GM15510 (cell line): ENCODE data around the gene PTX4.

Experiments used
- POLR2A ChIP-seq: IDR thresholded peaks from 3 replicates; pipeline ENCODE4 v1.6.1; 2011; ENCODE audit warnings: borderline replicate concordance; ENCODE audit not compliant: insufficient read length; ENCODE audit errors: extremely low read depth

PTX4 gene

GRCh38 chr16:1509307-1510221 lies 20.8 kb upstream of the PTX4 start:
- no peak for TF ChIP-seq POLR2A

GRCh38 chr16:1508494-1509187 lies 19.9 kb upstream of the PTX4 start:
- no peak for TF ChIP-seq POLR2A

DNA sequence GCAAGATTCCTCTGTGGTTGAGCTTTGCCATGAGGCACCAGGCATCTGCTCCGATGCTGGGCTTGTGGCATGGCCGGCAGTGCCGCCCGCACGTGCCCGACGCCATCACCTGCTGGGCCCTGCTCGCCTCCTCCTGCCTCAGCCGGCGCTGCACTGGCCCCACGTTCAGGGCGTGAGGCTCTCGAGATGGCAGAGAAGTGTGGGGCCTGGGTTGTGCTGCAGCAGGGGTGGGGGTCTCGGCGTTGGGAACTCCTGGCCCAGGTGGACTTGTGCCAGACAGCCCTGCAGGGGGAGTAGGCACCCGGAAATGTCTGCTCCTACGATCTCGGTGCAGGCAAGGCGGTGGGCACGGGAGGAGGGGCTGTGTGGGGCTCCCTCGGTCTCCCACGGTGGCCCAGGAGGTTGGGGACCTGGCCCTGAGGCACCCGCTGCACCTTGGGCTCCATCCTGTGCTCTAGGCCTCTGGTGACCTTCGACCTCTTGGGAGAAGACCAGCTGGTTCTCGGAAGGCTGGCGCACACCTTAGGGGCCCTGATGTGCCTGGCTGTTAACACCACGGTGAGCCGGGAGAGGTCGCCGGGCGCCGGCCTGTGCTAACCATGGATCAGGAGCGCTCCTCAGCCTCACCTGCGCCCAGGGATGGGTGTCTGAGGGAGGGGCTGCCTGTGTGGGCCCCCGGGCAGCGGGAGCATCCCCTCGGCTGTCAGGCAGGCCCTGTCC lies 17.9 kb upstream of the PTX4 start:
- no peak for TF ChIP-seq POLR2A

- TF ChIP-seq POLR2A, result no peak
Observed at GRCh38 chr16:1505912-1506311, 17.2 kb upstream of the PTX4 start.

GRCh38 chr16:1505073-1505844 lies 16.5 kb upstream of the PTX4 start:
- no peak for TF ChIP-seq POLR2A

GRCh38 chr16:1503110-1503955 lies 14.6 kb upstream of the PTX4 start:
- TF ChIP-seq POLR2A, result no peak

- no peak for TF ChIP-seq POLR2A
Observed at GRCh38 chr16:1502092-1503004, 13.6 kb upstream of the PTX4 start.

DNA sequence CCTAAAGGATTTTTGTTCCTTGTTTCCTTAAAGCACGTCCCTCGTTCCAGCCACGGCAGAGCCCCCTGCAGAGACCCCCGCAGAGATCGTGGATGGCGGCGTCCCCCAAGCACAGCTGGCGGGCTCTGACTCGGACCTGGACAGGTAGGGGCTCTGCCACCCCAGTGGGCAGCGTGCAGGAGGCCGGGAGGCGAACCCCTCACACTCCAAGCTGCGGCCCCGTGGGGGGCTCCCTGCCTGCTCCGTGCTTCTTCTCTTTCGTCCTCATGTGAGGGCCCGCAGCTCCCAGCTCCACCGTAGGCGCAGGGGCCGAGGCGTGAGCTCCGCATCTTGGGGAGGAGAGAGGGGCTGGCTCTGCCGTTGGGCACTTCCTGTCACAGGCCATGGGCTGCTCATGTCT lies 12.9 kb upstream of the PTX4 start:
- no peak for TF ChIP-seq POLR2A

- no peak for TF ChIP-seq POLR2A
Observed at GRCh38 chr16:1500465-1501150, 11.9 kb upstream of the PTX4 start.

- no peak for TF ChIP-seq POLR2A
Observed at GRCh38 chr16:1499756-1500464, 11.2 kb upstream of the PTX4 start.

DNA sequence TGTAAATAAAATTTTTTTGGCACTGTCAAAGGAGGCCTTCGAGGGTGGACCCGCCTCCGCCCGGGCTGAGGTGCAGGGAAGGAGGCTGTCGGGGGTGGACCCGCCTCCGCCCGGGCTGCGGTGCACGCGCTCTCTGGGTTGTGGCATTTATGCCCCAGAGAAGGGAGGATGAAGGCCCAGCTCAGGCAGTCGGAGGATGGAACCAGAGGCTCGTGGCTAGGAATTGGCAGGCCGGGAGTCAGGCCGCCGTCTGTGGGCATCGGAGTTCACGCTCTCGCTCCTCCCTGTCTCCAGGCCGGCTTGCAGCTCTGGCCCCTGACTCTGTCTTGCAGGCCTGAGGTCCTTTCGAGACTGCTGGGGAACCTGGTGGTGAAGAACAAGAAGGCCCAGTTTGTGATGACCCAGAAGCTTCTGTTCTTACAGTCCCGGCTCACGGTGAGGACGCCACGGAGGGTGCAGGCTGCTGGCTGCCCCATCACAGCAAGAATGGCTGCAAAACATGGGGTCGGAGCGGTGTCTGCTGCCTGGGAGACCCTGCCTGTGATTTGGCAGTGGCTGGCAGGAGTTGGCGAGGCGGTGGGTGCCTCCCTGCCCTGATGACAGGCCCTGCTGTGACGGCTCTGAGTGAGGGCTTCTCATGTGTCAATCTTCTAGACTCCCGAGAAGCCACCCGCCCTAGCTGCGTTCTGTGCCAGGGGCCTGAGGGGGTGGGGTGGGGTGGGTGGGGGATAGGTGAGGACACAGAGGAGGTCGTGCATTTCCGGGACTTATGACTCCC lies 10.3 kb upstream of the PTX4 start:
- no peak for TF ChIP-seq POLR2A

DNA sequence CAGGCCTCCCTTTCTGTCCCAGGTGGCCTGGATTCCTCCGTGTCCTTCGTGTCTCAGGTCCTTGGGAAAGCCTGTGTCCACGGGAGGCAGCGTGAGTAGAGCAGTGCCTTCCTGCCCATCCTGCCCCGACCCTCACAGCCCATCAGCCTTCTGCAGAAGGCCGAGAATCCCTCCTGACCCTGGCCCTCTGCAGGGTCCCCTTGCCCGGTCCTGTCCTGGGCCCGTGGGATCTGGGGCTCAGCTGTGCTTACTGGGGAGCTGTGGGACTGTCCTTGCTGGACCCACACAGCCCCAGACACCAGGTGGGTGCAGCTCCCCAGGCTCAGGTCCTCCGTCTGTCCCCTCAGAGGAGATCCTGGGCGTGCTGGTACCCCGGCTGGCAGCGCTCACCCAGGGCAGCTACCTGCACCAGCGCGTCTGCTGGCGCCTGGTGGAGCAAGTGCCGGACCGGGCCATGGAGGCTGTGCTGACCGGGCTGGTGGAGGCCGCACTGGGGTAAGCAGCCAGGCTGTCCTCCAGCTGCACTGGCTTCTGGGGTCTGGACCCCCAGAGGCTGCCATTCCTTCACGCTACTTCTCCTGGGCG lies 8.4 kb upstream of the PTX4 start:
- TF ChIP-seq POLR2A, result no peak
